Gastrocnemius medialis (tissue), 4 donors: Measurements from ENCODE around the gene PXN.

ENCODE experiments used
- CTCF ChIP-seq, 5 experiments: fragments of 450-650 bp in 3 of 5; fragments of 200-600 bp in 2 of 5; sonication (generic) in 2 of 5; IDR thresholded peaks in 4 of 5; conservative IDR thresholded peaks in 1 of 5; 1 replicate in 4 of 5; 2 replicates in 1 of 5; pipeline ENCODE4 v1.5.1; 2016 to 2019; ENCODE audit warnings: antibody characterized with exemption in 5 of 5, mild to moderate bottlenecking in 3 of 5, moderate library complexity in 3 of 5
- POLR2A ChIP-seq, 2 donors: fragments of 450-650 bp; IDR thresholded peaks; one replicate each; pipeline ENCODE4 v1.6.1; 2017; ENCODE audit warnings: antibody characterized with exemption in 2 of 2, mild to moderate bottlenecking in 2 of 2, moderate library complexity in 2 of 2

GRCh38 chr12:120200364-120200800, 65.1 kb downstream of the PXN start:
- no peak for TF ChIP-seq CTCF (IDR thresholded peaks at IDR 0.05 in 4 of 5, conservative IDR thresholded peaks at IDR 0.05 in 1 of 5)
- no peak for TF ChIP-seq POLR2A (IDR thresholded peaks at IDR 0.05)
